Stromal cell of bone marrow (primary cell): ENCODE results near the gene SIPA1L3.

Source experiments
- DNase-seq: peaks from one replicate; pipeline ENCODE4 v3.0.0-alpha.2; 2012; ENCODE audit warnings: low read depth

SIPA1L3 gene

DNA sequence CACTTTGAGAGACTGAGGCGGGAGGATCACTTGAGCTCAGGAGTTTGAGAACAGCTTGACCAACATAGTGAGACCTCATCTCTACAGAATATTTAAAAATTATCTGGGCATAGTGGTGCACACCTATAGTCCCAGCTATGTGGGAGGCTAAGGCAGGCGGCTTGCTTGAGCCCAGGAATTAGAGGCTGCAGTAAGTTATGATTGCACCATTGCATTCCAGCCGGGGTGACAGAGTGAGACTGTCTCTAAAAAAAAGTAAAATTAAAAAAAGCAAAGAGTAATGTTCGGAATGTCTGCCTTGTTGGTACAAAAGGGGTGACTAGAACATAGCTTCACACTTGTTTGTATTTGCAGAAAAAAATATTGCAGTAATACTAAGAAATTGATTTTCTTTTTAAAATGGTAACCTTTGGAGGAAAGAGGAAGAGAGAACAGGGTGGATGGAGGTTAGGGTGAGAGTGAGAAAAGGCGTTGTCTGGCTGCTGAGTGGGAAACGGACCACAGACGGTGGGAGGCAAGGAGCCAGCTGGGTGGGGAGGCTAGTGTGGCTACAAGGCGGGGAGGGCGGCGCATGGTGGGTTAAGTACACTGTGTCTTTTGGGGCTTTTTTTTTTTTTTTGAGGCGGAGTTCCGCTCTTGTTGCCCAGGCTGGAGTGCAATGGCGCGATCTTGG lies 339.0 kb downstream of the SIPA1L3 start:
- DNase-seq: no peak

DNA sequence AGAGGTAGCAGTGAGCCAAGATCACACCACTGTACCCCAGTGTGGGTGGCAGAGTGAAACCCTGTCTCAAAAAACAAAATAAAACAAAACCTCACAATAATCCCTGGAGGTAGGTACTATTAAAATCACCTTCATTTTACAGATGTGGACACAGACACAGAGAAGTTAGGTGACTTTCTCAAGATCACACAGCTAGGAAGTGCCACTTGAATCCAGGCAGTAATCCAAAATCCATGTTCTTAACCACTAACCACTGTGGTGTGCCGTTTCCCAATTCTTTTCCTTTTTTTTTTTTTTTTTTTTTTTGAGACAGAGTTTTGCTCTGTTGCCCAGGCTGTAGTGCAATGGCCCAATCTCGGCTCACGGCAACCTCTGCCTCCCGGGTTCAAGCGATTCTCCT lies 340.1 kb downstream of the SIPA1L3 start:
- DNase-seq: no peak

DNA sequence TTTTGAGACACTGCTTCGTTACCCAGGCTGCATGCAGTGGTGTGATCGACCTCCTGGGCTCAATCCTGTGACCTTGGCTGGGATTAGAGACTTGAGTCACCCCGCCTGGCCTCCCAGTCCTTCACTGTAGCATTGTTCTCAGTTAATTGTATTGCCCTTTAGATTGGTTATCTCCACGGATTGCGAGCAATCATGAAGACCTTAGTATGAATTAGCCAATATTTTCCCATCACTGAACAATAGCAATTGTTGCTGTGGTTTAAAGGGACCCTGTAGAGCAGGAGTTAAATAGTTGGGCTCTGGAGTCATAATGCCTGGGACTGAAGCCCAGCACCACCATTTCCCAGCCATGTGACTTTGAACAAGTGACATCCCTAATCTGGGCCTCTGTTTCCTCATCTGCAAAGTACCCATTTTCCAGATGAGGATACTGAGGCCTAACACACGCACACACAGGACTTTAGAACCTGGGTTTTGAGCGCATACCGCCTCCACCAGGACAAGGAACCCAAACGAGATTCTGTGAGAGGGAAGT lies 340.8 kb downstream of the SIPA1L3 start:
- no peak for DNase-seq

DNA sequence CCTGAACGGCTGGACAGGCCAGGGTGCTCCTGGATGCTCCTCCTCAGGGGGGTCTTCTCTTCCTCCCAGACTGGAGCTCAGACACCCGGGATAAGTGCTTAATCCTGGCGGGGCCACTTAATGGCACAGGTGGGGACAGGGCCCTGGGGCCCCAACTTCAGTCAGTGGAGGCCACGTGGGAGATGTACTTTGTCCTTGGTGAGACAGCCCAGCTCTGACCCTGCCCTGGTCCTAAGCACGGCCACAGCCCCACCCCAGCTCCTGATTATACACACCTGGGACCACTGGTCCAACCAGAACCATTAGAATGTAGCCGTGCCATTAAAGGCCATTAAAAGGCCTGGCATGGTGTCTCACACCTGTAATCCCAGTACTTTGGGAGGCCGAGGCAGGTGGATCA lies 341.4 kb downstream of the SIPA1L3 start:
- no peak for DNase-seq

DNA sequence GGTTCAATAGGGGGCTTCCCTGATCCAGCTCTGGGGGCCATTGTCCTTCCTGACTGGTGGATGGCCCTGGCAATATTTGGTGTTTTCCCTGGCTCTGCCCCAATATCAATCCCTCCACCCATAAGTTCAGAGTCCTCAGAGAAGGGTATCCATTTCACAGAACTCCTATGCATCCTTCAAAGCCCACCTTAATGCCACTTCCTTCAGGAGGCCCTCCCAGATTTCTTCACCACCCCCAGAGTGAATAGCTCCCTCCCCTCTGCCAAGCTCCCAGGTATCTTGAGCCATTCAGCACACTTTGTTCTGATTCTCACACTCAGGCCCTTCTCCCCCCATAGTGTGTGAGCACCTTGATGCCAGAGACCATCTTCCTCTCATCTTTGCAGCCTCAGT lies 343.4 kb downstream of the SIPA1L3 start:
- no peak for DNase-seq

DNA sequence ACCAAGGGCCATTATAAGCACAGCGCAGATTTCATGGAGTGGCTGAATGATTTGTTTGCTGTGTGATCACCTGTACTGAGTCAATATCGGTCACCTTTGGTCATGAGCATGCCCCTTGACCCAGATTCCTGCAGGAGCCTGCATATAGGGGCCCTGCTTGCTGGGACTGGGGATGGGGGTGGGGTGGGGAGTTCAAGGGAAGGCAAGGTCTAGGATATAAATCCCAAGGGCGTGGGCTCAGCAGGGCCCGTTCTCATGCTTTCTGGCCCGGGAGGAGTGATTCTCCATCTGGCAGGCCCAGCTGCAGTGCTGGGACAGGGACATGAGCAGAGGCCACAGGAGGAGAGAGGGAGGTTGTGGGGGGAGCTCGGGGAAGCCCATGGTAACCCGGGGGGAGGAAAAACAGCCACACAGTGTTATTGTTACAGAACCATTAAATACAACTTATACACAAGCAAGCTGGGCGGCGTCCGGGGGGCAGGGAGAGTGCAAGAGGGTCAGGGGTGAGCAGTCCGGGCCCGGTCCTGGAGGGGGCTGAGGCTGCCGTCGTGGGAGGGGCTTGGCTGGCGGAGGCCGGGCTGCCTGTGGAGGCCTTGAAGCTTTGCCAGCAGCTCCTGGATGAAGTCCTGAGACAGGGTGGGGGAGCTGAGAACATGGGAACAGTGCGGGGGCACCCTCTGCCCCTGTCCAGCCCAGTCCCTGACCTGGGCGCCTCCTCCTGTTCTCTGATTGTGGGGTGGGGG lies 344.0 kb downstream of the SIPA1L3 start:
- DNase-seq: no peak

DNA sequence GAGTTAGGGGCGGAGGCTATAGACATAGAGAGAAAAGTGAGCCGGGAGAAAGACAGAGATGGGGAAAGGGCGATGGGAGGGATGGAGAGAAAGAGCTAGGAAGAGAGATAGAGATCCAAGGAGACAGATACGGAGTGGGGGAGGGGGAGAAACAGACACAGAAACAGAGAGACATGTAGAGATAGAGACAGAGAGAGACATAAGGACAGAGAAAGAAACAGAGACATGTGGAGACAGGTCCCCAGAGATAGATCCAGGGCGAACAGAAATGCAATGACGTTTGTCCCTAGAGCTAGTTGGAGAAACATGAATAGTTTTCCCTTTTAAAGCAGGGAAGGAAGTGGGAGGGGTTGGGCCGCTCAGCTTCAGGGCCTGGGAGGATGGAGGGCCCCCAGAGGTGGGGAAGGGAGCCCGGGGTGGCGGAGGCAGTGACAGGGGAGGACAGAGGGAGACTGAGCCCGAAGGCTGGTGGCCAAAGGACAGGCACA lies 344.6 kb downstream of the SIPA1L3 start:
- no peak for DNase-seq

DNA sequence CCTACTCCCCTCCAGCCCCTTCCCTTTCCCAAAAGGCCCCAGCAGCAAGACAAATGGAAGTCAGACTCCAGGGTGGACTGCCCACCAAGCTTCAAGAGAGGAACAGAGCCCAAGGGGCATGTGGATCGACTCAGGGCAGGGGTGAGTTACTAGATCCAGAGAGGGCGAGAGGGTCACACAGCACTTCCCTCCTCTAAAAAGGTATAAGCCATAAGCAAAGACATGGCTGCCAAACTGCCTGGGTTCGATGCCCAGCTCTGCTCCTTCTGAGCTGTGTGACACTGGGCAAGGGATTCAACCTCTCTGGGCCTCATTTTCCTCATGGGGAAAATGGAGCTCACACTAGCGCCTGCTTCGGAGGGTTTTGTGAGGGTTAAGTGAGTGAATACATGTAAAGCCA lies 345.4 kb downstream of the SIPA1L3 start:
- DNase-seq: no peak

DNA sequence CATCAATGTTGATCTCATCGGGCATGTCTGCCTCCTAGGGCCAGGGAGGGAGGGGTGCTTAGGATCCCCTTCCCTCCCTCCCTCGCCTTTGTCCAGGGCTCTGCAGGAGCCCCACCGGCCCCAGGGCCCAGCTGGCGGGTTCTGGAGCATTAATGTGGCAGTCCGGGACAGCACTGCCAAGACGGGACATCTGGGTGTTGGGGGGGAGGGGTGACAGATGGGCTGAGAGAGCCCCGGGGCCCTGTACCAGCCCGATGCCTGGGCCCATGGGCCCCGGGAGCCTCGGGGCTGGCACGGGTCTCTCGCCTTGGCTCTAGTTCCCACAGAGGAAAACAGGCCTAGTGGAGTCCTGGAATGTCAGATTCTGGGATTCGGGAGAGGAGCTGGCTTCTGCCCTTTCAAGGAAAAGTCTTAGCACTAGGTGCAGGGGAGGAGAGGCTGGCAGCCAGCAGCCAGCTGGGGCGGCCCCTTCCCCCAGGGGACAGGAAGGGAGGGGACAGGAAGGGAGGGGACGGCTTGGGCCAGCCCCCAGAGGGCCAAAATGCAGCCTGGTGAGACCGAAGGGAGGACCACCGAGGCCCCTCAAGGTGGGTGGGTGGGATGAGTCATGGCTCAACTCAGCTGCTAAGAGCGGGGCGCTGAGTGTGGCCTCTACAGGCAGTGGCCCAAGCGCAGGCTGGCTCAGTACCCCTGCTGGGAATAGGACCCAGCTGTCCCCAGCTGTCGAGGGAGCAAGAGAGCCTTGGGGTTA lies 346.1 kb downstream of the SIPA1L3 start:
- DNase-seq: no peak

DNA sequence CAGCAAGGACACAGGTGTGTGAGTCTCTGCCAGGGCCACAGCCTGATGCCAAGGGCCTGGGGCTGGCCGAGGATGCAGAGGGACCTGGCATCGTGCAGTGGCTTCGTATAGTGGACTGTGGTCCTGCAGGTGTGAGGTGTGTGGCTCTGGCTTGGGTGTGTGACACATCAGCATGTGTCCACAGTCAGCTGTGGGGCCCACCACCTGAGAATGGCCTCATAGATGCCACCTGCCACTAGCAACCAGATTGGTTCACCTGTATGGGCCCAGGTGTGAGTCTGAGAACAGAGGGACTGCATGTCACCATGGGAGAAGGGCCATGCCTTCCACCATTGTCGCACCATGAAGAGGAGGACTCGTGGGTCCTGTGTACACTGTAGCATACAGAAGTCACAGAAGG lies 346.8 kb downstream of the SIPA1L3 start:
- DNase-seq: no peak

DNA sequence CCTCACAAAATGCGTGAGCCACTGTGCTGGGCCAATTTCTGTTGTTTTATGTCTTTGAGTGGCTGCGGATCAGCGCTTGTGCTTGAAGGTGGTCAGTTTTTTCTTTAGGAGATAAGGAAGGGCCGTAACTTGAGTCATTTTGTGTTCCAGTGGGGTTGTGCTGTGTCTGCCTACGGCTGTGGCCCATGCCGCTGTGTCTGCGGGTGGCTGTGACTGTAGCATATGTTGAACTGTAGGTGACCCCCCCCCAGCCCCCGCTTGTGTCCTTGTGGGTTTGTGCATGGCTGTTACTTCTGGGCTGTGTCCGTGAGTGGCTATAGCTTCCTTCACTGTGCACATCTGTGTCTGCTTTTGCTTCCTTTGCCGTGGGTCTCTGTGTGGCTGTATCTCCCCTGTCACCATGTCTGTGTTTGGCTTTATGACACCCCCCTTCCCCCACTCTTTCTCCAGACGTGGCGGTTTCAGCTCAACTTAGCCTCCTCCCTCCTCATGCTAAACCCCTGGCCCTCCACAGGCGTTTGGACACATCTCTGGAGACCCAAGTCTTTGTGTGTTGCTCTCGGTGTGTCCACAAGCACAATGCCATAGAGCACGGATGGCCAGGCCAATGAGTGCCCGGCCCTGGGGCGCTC lies 348.5 kb downstream of the SIPA1L3 start:
- no peak for DNase-seq
